Caco-2 (cell line): ENCODE data around the gene HNRNPUL1. TPM values are rescaled to one million over a fixed set of nuclear protein-coding genes. Genes with fewer than 3 reads are reported as not detected.
"Not testable (repeated sequence)": the region's sequence is repeated elsewhere in the genome, so short reads cannot be mapped to it uniquely, and the experiment has no call there.

ENCODE experiments used
- BruUV-seq: library from RNA; stranded (reverse); fragments of 400-500 nt; replicated peaks from 2 replicates; lab custom pipeline; 2021; lab: Mats Ljungman, UMichigan
- CTCF ChIA-PET: fragments of 300-600 bp; sonication (Branson Sonifier 250); formaldehyde crosslinking; loops from one replicate; lab custom pipeline; 2022; ENCODE audit warnings: antibody characterized with exemption; lab: Charles Lee
- POLR2A ChIA-PET: fragments of 300-600 bp; sonication (Branson Sonifier 250); formaldehyde crosslinking; loops from one replicate; lab custom pipeline; 2022; ENCODE audit warnings: antibody characterized with exemption; lab: Charles Lee
- DNase-seq, 2 experiments: peaks; one replicate each; pipeline versions ENCODE4 v3.0.0 to v3.0.0-alpha.2; 2020 to 2022
- H3K27me3 ChIP-seq: replicated peaks from 2 replicates; pipeline ENCODE4 v1.6.0; 2011; ENCODE audit warnings: low read length; ENCODE audit not compliant: control insufficient read depth, insufficient read depth
- H3K36me3 ChIP-seq: 2 replicates; pipeline ENCODE4 v1.5.1; 2011; ENCODE audit warnings: low read length; ENCODE audit not compliant: control insufficient read depth, insufficient read depth
- H3K4me1 ChIP-seq: fragments of 250-450 bp; sonication (Bioruptor Pico); 2 replicates; pipeline ENCODE4 v1.5.1; 2020; ENCODE audit warnings: mild to moderate bottlenecking
- H3K4me3 ChIP-seq: 2 replicates; pipeline ENCODE4 v1.5.1; 2011; ENCODE audit warnings: low read depth, mild to moderate bottlenecking, control low read depth, low read length
- H3K9me3 ChIP-seq: fragments of 250-450 bp; sonication (Bioruptor Pico); 2 replicates; pipeline ENCODE4 v1.5.1; 2020; ENCODE audit warnings: mild to moderate bottlenecking, moderate library complexity
- H3K27ac Mint-ChIP-seq: one replicate; pipeline ENCODE4 v1.8.0; 2022; ENCODE audit warnings: mixed read lengths; ENCODE audit not compliant: unreplicated experiment
- H3K27me3 Mint-ChIP-seq: one replicate; pipeline ENCODE4 v1.8.0; 2022; ENCODE audit warnings: mixed read lengths; ENCODE audit not compliant: insufficient read depth, unreplicated experiment
- H3K36me3 Mint-ChIP-seq: one replicate; pipeline ENCODE4 v1.8.0; 2022; ENCODE audit warnings: mild to moderate bottlenecking, mixed read lengths; ENCODE audit not compliant: insufficient read depth, unreplicated experiment
- H3K4me1 Mint-ChIP-seq: one replicate; pipeline ENCODE4 v1.8.0; 2022; ENCODE audit warnings: low read depth, mixed read lengths; ENCODE audit not compliant: unreplicated experiment
- H3K4me3 Mint-ChIP-seq: one replicate; pipeline ENCODE4 v1.8.0; 2022; ENCODE audit warnings: mild to moderate bottlenecking, moderate library complexity, mixed read lengths; ENCODE audit not compliant: unreplicated experiment
- H3K9me3 Mint-ChIP-seq: one replicate; pipeline ENCODE4 v1.8.0; 2022; ENCODE audit warnings: mixed read lengths; ENCODE audit not compliant: unreplicated experiment
- intact Hi-C: fragments of 100-400 bp; cut with micrococcal nuclease; formaldehyde crosslinking; loops from one replicate; pipeline ENCODE4 v1.10.0; 2022; ENCODE audit not compliant: unreplicated experiment
- total RNA-seq: library from RNA; stranded (reverse); gene quantifications from 2 replicates; pipeline ENCODE4 v1.2.3, GENCODE V29; 2022
- TF ChIP-seq, protein P1 (sequence below), 2 experiments: fragments of 200-600 bp in 1 of 2; IDR thresholded peaks; 1 replicate in 1 of 2; 2 replicates in 1 of 2; pipeline versions ENCODE4 v1.5.1 to v1.8.0; 2011 to 2022; ENCODE audit warnings: antibody characterized with exemption in 1 of 2, control low read depth in 1 of 2, inconsistent platforms in 1 of 2, low read depth in 1 of 2, low read length in 1 of 2, mild to moderate bottlenecking in 1 of 2, moderate library complexity in 1 of 2; ENCODE audit not compliant: insufficient read depth in 1 of 2, severe bottlenecking in 1 of 2, unreplicated experiment in 1 of 2

The HNRNPUL1 gene
- total RNA-seq, 1 experiment from 2014 or later, result 322 TPM

GRCh38 chr19:41226053-41226873 lies 37.9 kb upstream of the HNRNPUL1 start:
- intact Hi-C loops, result loop anchor here (1.0 kb wide), 1 partner anchor 37 kb away; no protein-coding TSS in a partner anchor
- Mint-ChIP-seq H3K4me3 (peak overlapping the region; percentile 85), H3K27ac (peak overlapping the region; percentile 81), H3K36me3 (no peaks in the 10 kb centered on the region), H3K4me1 (peaks cover 19% of the 10 kb centered on the region), H3K9me3 (no peaks in the 10 kb centered on the region), H3K27me3 (no peaks in the 10 kb centered on the region)
- ChIA-PET POLR2A (interaction anchor here (0.5 to 1.6 kb wide), 8 partner anchors 19 to 509 kb away, joined by 3 to 15 read pairs (median 4); partner anchors contain the start of genes COQ8B, HNRNPUL1, ITPKC and RAB4B), CTCF (interaction anchor here (0.6 to 1.2 kb wide), 5 partner anchors 18 to 105 kb away, joined by 3 to 17 read pairs (median 4); no protein-coding TSS in a partner anchor)
- Histone ChIP-seq H3K36me3 (no peaks in the 10 kb centered on the region), H3K27me3 (no peaks in the 10 kb centered on the region), H3K9me3 (no peaks in the 10 kb centered on the region), H3K4me3 (peak overlapping the region; percentile 62), H3K4me1 (0 out of 2 replicates have a peak, but pooled peaks cover 15% of the 10 kb centered on the region)
- BruUV-seq, result no TSS peak
- TF ChIP-seq, protein P1, sequence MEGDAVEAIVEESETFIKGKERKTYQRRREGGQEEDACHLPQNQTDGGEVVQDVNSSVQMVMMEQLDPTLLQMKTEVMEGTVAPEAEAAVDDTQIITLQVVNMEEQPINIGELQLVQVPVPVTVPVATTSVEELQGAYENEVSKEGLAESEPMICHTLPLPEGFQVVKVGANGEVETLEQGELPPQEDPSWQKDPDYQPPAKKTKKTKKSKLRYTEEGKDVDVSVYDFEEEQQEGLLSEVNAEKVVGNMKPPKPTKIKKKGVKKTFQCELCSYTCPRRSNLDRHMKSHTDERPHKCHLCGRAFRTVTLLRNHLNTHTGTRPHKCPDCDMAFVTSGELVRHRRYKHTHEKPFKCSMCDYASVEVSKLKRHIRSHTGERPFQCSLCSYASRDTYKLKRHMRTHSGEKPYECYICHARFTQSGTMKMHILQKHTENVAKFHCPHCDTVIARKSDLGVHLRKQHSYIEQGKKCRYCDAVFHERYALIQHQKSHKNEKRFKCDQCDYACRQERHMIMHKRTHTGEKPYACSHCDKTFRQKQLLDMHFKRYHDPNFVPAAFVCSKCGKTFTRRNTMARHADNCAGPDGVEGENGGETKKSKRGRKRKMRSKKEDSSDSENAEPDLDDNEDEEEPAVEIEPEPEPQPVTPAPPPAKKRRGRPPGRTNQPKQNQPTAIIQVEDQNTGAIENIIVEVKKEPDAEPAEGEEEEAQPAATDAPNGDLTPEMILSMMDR (IDR thresholded peaks at IDR 0.05; ENCODE audit: insufficient read depth in 1 of 2, low read depth in 1 of 2, low read length in 1 of 2, severe bottlenecking in 1 of 2, unreplicated experiment in 1 of 2), result peak in 1 of 2 experiments; percentile 10
- DNase-seq, result peak; percentile 82 to 85

GRCh38 chr19:41226874-41227390 lies 37.2 kb upstream of the HNRNPUL1 start:
- no peaks in the 10 kb centered on the region for H3K36me3 Mint-ChIP-seq
- intact Hi-C loops, result loop anchor here (1.0 kb wide), 1 partner anchor 36 kb away; no protein-coding TSS in a partner anchor
- DNase-seq, result no peak
- TF ChIP-seq, protein P1 (IDR thresholded peaks at IDR 0.05; ENCODE audit: insufficient read depth in 1 of 2, low read depth in 1 of 2, low read length in 1 of 2, severe bottlenecking in 1 of 2, unreplicated experiment in 1 of 2), result no peak
- no peaks in the 10 kb centered on the region for H3K9me3 Mint-ChIP-seq
- peaks cover 19% of the 10 kb centered on the region for H3K4me1 Mint-ChIP-seq
- BruUV-seq, result TSS peak; percentile 75
- Histone ChIP-seq H3K4me3 (peak overlapping the region; percentile 62), H3K9me3 (no peaks in the 10 kb centered on the region), H3K36me3 (no peaks in the 10 kb centered on the region), H3K4me1 (0 out of 2 replicates have a peak, but pooled peaks cover 15% of the 10 kb centered on the region), H3K27me3 (no peaks in the 10 kb centered on the region)
- peak overlapping the region; percentile 85 for H3K4me3 Mint-ChIP-seq
- H3K27ac Mint-ChIP-seq, result peak overlapping the region; percentile 63
- H3K27me3 Mint-ChIP-seq, result no peaks in the 10 kb centered on the region
- ChIA-PET CTCF (interaction anchor here (1.0 to 1.2 kb wide), 4 partner anchors 19 to 68 kb away, joined by 4 to 17 read pairs (median 9); no protein-coding TSS in a partner anchor), POLR2A (interaction anchor here (0.5 to 1.6 kb wide), 7 partner anchors 19 to 449 kb away, joined by 3 to 15 read pairs (median 5); partner anchors contain the start of genes HNRNPUL1 and RAB4B)

DNA sequence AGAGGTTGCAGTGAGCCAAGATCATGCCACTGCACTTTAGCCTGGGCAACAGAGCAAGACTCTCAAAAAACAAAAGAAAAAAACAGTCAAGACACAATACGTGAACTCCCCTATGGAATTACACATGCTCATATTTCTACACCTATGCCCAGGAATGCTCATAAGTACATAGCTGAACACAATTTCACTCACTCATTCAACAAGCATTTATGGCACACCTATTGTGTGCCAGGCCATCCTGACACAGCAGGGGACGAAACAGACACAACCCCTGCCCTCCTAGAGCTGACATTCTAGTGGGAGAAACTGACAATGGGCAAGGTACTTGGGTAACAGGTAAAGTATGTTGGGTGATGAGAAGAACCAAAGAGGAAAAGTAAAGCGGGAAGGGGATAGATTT lies 35.7 kb upstream of the HNRNPUL1 start:
- no peaks in the 10 kb centered on the region for H3K27me3 ChIP-seq
- BruUV-seq, result no TSS peak
- intact Hi-C loops, result no loop called here
- DNase-seq, result no peak
- ChIA-PET POLR2A (no interaction called here), CTCF (no interaction called here)
- Mint-ChIP-seq H3K27ac (no peak overlapping the region), H3K4me3 (no peak overlapping the region), H3K27me3 (no peaks in the 10 kb centered on the region), H3K36me3 (no peaks in the 10 kb centered on the region), H3K9me3 (no peaks in the 10 kb centered on the region), H3K4me1 (peaks cover 13% of the 10 kb centered on the region)
- H3K4me3 ChIP-seq, result no peak overlapping the region
- H3K36me3 ChIP-seq, result no peaks in the 10 kb centered on the region
- TF ChIP-seq, protein P1 (IDR thresholded peaks at IDR 0.05; ENCODE audit: insufficient read depth in 1 of 2, low read depth in 1 of 2, low read length in 1 of 2, severe bottlenecking in 1 of 2, unreplicated experiment in 1 of 2), result no peak
- H3K4me1 ChIP-seq, result 0 out of 2 replicates have a peak, but pooled peaks cover 11% of the 10 kb centered on the region
- no peaks in the 10 kb centered on the region for H3K9me3 ChIP-seq

- BruUV-seq, H3K4me3 ChIP-seq, H3K36me3 ChIP-seq, H3K4me1 ChIP-seq, H3K27me3 ChIP-seq, H3K9me3 Mint-ChIP-seq, intact Hi-C loops, DNase-seq, H3K36me3 Mint-ChIP-seq, H3K27ac Mint-ChIP-seq, H3K4me3 Mint-ChIP-seq, H3K9me3 ChIP-seq, H3K4me1 Mint-ChIP-seq, H3K27me3 Mint-ChIP-seq, POLR2A ChIA-PET, CTCF ChIA-PET: not testable (repeated sequence)
Measured at GRCh38 chr19:41229338-41229737, 34.8 kb upstream of the HNRNPUL1 start.
